Epithelial cell of esophagus (primary cell): ENCODE data around the gene WSB2.

Source experiments
- DNase-seq: peaks from one replicate; pipeline ENCODE4 v3.0.0; 2010; ENCODE audit warnings: low read depth
- H3K4me3 ChIP-seq: 2 replicates; pipeline ENCODE4 v1.5.1; 2011; ENCODE audit warnings: mild to moderate bottlenecking, low read length, control low read depth
- CTCF ChIP-seq: IDR thresholded peaks from 2 replicates; pipeline ENCODE4 v1.5.1; 2011; ENCODE audit warnings: low read depth, mild to moderate bottlenecking, low read length, control low read depth, inconsistent platforms; ENCODE audit not compliant: insufficient read depth; ENCODE audit errors: missing control alignments

WSB2 gene

GRCh38 chr12:118061011-118061872 is at the start of gene WSB2:
Gene WSB2 (minus strand): TSS chr12:118061179. CDS start chr12:118061048, 131 bp downstream.
- TF ChIP-seq CTCF: no peak
- peak; percentile 30 for DNase-seq
- peak within 1 kb of the TSS; percentile 86 for H3K4me3 ChIP-seq

GRCh38 chr12:118109088-118109487 is 48.1 kb upstream of the WSB2 start:
- TF ChIP-seq CTCF: no peak
- no peak overlapping the region for H3K4me3 ChIP-seq
- no peak for DNase-seq

- no peak for DNase-seq
- no peak for TF ChIP-seq CTCF
- no peak overlapping the region for H3K4me3 ChIP-seq
Measured at GRCh38 chr12:118107694-118108093, 46.7 kb upstream of the WSB2 start.

- no peak for TF ChIP-seq CTCF
Measured at GRCh38 chr12:118107011-118107410, 46.0 kb upstream of the WSB2 start.

GRCh38 chr12:118103601-118104382 is 42.8 kb upstream of the WSB2 start, which contains the start of gene VSIG10:
Gene VSIG10 (minus strand): TSS chr12:118104011. CDS start chr12:118103671, 340 bp downstream.
- peak; percentile 51 for DNase-seq
- peak within 1 kb of the TSS; percentile 61 for H3K4me3 ChIP-seq
- no peak for TF ChIP-seq CTCF

More at GRCh38 chr12:118107011-118107410, 46.0 kb upstream of the WSB2 start:
- peak; percentile 51 for DNase-seq
- H3K4me3 ChIP-seq: no peak overlapping the region

- no peak for DNase-seq
- TF ChIP-seq CTCF: no peak
- H3K4me3 ChIP-seq: peak overlapping the region; percentile 61
Measured at GRCh38 chr12:118103201-118103600, 42.2 kb upstream of the WSB2 start.
